ENCODE data around the gene CT55. TPM values are rescaled to one million over a fixed set of nuclear protein-coding genes. Genes with fewer than 3 reads are reported as not detected.

CT55 gene
- total RNA-seq, 4 donors from 2014 or later, result not detected

DNA sequence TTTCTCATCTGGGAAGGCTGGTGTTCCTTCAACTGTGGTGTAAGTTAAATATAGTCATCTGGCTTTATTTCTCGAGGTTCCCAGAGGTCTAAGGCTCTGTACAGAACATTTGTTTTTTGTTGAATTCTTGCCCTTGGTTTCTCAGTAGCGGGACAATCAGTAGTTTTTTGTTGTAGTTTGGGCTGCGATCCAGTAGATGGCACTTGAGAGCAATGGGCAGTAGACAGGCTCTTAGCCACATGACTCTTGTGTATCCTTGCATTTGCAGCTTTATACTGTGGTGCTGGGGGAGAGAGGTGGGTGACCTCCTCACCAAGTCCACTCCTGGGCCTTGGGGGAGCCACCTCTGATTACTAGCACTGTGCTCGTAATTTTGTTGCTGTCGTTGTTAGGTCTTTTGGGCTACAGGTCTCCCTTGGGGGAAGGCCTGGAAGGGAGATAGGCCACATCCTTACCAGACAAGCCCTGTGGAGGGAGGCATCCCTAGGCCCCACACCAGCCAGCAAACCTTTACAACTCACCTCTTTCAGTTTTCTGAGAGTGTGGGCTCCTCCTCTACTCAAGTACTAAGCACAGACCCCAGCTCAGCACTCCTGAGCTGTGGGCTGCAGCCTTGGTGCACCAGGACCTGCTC is 59.0 kb downstream of the CT55 start:
- no peak for DNase-seq (ENCODE audit: low spot score in 2 of 2)
- Histone ChIP-seq H3K4me3 (no peak overlapping the region), H3K36me3 (no peaks in the 10 kb centered on the region), H3K4me1 (no peaks in the 10 kb centered on the region), H3K27ac (no peak overlapping the region), H3K27me3 (no peaks in the 10 kb centered on the region), H3K9me3 (no peaks in the 10 kb centered on the region)
- no peak for TF ChIP-seq POLR2A (IDR thresholded peaks at IDR 0.05)
- TF ChIP-seq, protein P1, sequence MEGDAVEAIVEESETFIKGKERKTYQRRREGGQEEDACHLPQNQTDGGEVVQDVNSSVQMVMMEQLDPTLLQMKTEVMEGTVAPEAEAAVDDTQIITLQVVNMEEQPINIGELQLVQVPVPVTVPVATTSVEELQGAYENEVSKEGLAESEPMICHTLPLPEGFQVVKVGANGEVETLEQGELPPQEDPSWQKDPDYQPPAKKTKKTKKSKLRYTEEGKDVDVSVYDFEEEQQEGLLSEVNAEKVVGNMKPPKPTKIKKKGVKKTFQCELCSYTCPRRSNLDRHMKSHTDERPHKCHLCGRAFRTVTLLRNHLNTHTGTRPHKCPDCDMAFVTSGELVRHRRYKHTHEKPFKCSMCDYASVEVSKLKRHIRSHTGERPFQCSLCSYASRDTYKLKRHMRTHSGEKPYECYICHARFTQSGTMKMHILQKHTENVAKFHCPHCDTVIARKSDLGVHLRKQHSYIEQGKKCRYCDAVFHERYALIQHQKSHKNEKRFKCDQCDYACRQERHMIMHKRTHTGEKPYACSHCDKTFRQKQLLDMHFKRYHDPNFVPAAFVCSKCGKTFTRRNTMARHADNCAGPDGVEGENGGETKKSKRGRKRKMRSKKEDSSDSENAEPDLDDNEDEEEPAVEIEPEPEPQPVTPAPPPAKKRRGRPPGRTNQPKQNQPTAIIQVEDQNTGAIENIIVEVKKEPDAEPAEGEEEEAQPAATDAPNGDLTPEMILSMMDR (IDR thresholded peaks at IDR 0.05), result peak in 1 of 2 donors; percentile 32
- WGBS, result 27% methylated on average over 5 of the region's 5 CpGs

DNA sequence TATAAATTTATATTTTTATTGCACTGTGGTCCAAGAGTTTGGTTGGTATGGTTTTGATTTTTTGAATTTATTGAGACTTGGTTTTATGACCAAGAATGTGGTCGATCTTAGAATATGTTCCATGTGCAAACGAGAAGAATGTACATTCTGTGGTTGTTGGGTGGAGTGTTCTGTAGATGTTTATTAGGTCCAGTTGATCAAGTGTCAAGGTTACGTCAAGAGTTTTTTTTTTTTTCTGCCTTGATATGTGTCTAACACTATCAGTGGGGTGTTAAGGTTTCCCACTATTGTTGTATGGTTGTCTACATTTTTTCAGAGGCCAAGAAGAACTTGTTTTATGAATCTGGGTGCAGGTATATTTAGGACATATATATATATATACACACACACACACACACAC is 61.6 kb downstream of the CT55 start:
- H3K27me3 ChIP-seq, result no peaks in the 10 kb centered on the region
- no peak overlapping the region for H3K4me3 ChIP-seq
- no peak for DNase-seq (ENCODE audit: low spot score in 2 of 2)
- WGBS, result 70% methylated on average over 3 of the region's 3 CpGs
- no peaks in the 10 kb centered on the region for H3K4me1 ChIP-seq
- no peaks in the 10 kb centered on the region for H3K9me3 ChIP-seq
- TF ChIP-seq POLR2AphosphoS5 (IDR thresholded peaks at IDR 0.05), result no peak
- TF ChIP-seq EP300 (IDR thresholded peaks at IDR 0.05), result no peak
- TF ChIP-seq, protein P1 (IDR thresholded peaks at IDR 0.05), result no peak
- no peak for TF ChIP-seq POLR2A (IDR thresholded peaks at IDR 0.05)
- no peaks in the 10 kb centered on the region for H3K36me3 ChIP-seq
- H3K27ac ChIP-seq, result no peak overlapping the region

Other genes starting within 250 kb of the CT55 start
- gene SMIM10, start 180.4 kb downstream of the CT55 start, total RNA-seq, result 1 to 10 TPM in 3 of 4 donors, not detected in 1; 1.2 to 3.6 (median 1.4) TPM
- gene RTL8B, start 148.9 kb downstream of the CT55 start, total RNA-seq, result 10 to 100 TPM in 1 of 4 donors, 1 to 10 TPM in 3; 8.6 to 15.0 (median 9.6) TPM
- gene RTL8C, start 139.0 kb downstream of the CT55 start, total RNA-seq, result 10 to 100 TPM; 45.9 to 64.3 (median 51.9) TPM
- 10 to 100 TPM; 13.7 to 24.5 (median 17.8) TPM for gene RTL8A, start 119.3 kb downstream of the CT55 start, total RNA-seq
- 1 to 10 TPM; 1.4 to 3.1 (median 2.1) TPM for gene SMIM10L2B, start 72.7 kb downstream of the CT55 start, total RNA-seq
- not detected for gene ETDB, start 50.9 kb downstream of the CT55 start, total RNA-seq
- not detected for gene ETDA, start 80.7 kb upstream of the CT55 start, total RNA-seq
- gene ETDC, start 138.1 kb upstream of the CT55 start, total RNA-seq, result not detected
- gene ZNF75D, start 172.7 kb upstream of the CT55 start, total RNA-seq, result 10 to 100 TPM in 1 of 4 donors, 1 to 10 TPM in 3; 2.5 to 15.4 (median 6.1) TPM
- gene ZNF449, start 173.4 kb upstream of the CT55 start, total RNA-seq, result 10 to 100 TPM in 1 of 4 donors, 1 to 10 TPM in 3; 1.4 to 10.3 (median 3.3) TPM